ENCODE results near the gene CRYGC. TPM values are rescaled to one million over a fixed set of nuclear protein-coding genes. Genes with fewer than 3 reads are reported as not detected.
A peak's percentile ranks its signal among the peaks of the same experiment; 100 is the strongest.
"Not testable (repeated sequence)": the region's sequence is repeated elsewhere in the genome, so short reads cannot be mapped to it uniquely, and the experiment has no call there.

CRYGC gene
- total RNA-seq, 1 donor from 2014 or later: not detected

DNA sequence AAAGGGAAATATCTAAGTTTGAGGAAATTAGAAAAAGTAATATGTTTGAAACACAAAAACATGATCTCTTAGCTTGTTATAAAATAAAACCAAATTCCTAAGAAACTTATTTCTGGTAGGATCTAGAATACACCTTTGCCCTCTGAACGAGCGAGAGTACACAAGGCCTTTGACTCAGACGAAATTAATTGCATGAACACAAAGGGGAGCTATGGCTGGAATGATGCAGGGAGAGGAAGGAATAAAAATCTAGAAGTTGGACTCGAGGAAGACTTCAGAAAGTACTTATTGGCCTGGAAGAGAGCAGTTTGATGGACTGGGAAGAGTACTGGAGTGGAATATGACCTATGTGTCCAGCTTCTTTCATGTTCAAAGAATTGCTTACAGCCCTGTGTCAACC is 4.4 kb downstream of the CRYGC start:
- ATAC-seq: no peak

GRCh38 chr2:208124013-208124715 is 5.5 kb downstream of the CRYGC start, which contains the start of gene CRYGD:
Gene CRYGD, minus strand, starts transcription at chr2:208124524. Its CDS starts 51 bp downstream, at chr2:208124473.
- peaks cover 16% of the 10 kb centered on the region for H3K27me3 ChIP-seq (ENCODE audit: low read depth)
- DNase-seq; H3K9me3 ChIP-seq; H3K4me1 ChIP-seq; H3K36me3 ChIP-seq; H3K27ac ChIP-seq; intact Hi-C loops (cut with DNase I): not testable (repeated sequence)
- H3K4me3 ChIP-seq: peak within 1 kb of the TSS; percentile 33
- peak; percentile 57 to 62 for ATAC-seq

More for the DNA sequence above, 4.4 kb downstream of the CRYGC start:
- intact Hi-C loops (cut with DNase I): no loop called here
- DNase-seq: no peak
- Histone ChIP-seq H3K9me3 (no peaks in the 10 kb centered on the region), H3K27ac (no peak overlapping the region), H3K4me1 (no peaks in the 10 kb centered on the region), H3K36me3 (no peaks in the 10 kb centered on the region), H3K27me3 (ENCODE audit: low read depth) (peaks cover 16% of the 10 kb centered on the region), H3K4me3 (no peak overlapping the region)
- TF ChIP-seq, protein P1, sequence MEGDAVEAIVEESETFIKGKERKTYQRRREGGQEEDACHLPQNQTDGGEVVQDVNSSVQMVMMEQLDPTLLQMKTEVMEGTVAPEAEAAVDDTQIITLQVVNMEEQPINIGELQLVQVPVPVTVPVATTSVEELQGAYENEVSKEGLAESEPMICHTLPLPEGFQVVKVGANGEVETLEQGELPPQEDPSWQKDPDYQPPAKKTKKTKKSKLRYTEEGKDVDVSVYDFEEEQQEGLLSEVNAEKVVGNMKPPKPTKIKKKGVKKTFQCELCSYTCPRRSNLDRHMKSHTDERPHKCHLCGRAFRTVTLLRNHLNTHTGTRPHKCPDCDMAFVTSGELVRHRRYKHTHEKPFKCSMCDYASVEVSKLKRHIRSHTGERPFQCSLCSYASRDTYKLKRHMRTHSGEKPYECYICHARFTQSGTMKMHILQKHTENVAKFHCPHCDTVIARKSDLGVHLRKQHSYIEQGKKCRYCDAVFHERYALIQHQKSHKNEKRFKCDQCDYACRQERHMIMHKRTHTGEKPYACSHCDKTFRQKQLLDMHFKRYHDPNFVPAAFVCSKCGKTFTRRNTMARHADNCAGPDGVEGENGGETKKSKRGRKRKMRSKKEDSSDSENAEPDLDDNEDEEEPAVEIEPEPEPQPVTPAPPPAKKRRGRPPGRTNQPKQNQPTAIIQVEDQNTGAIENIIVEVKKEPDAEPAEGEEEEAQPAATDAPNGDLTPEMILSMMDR (IDR thresholded peaks at IDR 0.05): no peak

DNA sequence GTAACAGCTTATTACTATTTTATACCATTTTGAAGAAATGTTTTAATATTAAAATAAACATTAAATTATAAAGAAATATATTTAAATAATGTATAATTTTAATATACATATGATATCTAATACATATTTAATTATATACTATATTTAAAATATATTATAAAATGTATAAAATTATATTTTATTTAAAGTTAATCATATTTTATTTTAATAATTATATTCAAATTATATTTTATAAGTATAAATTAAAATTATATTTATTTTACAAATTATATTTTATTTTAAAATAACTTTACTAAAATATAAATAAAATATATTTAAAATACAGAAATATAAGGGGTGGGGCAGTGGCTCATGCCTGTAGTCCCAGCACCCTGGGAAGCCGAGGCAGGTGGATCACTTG is 7.4 kb downstream of the CRYGC start:
- ATAC-seq: no peak
- no peak for DNase-seq
- H3K4me1 ChIP-seq: no peaks in the 10 kb centered on the region
- no peaks in the 10 kb centered on the region for H3K36me3 ChIP-seq
- no peak overlapping the region for H3K4me3 ChIP-seq
- intact Hi-C loops (cut with DNase I): no loop called here
- peaks cover 16% of the 10 kb centered on the region for H3K27me3 ChIP-seq (ENCODE audit: low read depth)
- no peak overlapping the region for H3K27ac ChIP-seq
- TF ChIP-seq, protein P1 (IDR thresholded peaks at IDR 0.05): no peak
- H3K9me3 ChIP-seq: no peaks in the 10 kb centered on the region

DNA sequence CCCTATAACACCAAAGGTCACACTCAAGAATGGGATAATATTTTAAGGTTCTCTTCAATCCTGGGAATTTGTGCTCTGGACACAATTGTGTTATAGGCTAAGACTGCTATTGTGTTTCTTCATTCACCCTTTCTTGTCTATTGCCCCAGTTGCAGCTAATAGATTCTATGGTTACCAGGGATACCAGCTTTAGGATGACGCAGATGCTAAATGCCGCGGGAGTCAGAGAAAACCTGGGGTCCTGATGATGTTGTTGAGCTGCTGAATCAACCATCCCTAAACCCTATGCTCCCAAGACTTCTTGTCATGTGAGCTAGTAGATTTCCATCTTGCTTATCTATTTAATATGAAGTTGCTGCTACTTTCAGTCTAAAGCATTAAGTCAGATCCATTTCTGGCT is 10.7 kb downstream of the CRYGC start:
- TF ChIP-seq, protein P1 (IDR thresholded peaks at IDR 0.05): no peak
- peaks cover 6% of the 10 kb centered on the region for H3K27me3 ChIP-seq (ENCODE audit: low read depth)
- no peak overlapping the region for H3K4me3 ChIP-seq
- H3K36me3 ChIP-seq: no peaks in the 10 kb centered on the region
- H3K27ac ChIP-seq: no peak overlapping the region
- DNase-seq (no peak), ATAC-seq (no peak)
- no peaks in the 10 kb centered on the region for H3K4me1 ChIP-seq
- intact Hi-C loops (cut with DNase I): no loop called here
- no peaks in the 10 kb centered on the region for H3K9me3 ChIP-seq

DNA sequence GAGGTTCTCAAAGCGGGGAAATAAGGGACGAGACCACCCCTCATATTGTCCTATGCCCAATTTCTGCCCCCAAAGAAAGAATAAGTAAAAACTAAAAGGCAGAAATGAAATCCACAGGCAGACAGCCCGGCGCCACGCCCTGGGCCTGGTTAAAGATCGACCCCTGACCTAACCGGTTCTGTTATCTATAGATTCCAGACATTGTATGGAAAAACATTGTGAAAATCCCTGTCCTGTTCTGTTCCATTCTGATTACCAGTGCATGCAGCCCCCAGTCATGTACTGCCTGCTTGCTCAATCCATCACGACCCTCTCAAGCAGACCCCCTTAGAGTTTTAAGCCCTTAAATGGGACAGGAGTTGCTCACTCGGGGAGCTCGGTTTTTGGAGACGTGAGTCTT is 12.2 kb downstream of the CRYGC start:
- H3K27ac ChIP-seq; H3K9me3 ChIP-seq; H3K4me3 ChIP-seq; H3K27me3 ChIP-seq (ENCODE audit: low read depth); H3K4me1 ChIP-seq; intact Hi-C loops (cut with DNase I); ATAC-seq; H3K36me3 ChIP-seq; DNase-seq: not testable (repeated sequence)

DNA sequence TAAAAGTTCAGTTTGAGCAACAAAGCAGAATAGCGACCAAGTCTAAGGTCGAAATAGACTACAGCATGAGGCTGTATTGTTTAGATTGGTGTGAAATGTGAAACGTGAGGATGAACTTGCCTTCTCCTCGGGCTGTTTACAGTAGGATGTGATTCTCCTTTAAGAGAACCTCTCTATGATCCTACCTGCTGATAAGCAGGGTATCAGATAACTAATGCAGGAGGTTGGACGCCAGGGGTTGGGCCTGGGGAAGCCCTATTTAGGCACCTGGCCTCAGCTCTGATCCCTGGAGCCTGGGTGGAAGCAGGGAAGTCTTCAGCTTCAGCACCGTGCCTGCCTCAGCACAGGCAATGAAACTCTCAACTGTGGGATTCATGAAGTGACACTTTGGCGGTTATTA is 16.7 kb downstream of the CRYGC start:
- ATAC-seq: no peak
- Histone ChIP-seq H3K9me3 (no peaks in the 10 kb centered on the region), H3K27me3 (ENCODE audit: low read depth) (no peaks in the 10 kb centered on the region), H3K4me1 (no peaks in the 10 kb centered on the region), H3K4me3 (no peak overlapping the region), H3K27ac (no peak overlapping the region), H3K36me3 (no peaks in the 10 kb centered on the region)
- TF ChIP-seq, protein P1 (IDR thresholded peaks at IDR 0.05): no peak
- intact Hi-C loops (cut with DNase I): no loop called here
- no peak for DNase-seq

DNA sequence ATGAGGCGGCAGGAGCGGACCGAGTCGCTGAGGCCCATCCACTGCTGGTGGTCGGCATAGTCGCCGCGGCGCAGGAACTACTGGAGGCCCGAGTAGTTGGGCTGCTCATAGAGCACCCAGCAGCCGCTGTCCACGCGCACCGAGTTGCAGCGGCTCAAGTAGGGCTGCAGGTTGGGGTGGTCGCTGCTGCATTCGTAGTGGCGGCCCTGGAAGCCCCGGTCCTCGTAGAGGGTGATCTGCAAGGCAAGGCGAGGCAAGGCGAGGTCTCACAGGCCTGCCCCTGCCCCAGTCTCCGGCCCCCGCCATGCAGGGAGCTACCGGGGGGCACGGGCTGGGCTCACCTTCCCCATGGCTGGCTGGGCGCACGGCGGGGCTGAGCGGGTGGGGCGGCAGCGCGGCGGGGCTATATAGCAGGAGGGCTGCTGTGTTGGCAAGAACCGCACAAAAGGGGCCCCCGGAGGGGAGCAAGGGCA is 17.3 kb downstream of the CRYGC start:
- DNase-seq; H3K4me3 ChIP-seq; H3K4me1 ChIP-seq; intact Hi-C loops (cut with DNase I); H3K27ac ChIP-seq; H3K27me3 ChIP-seq (ENCODE audit: low read depth); H3K9me3 ChIP-seq; H3K36me3 ChIP-seq: not testable (repeated sequence)
- peak in 1 of 2 donors; percentile 47 for ATAC-seq

Data from lower lobe of right lung (tissue), 2 donors.